Skin epidermis (tissue), 12 donors: Measurements from ENCODE around the gene TAC3.
A peak's percentile ranks its signal among the peaks of the same experiment; 100 is the strongest.

Experiments
- H3K27ac ChIP-seq, 21 experiments: fragments of 200-600 bp; sonication (generic) in 11 of 21; one replicate each; pipeline ENCODE4 v1.5.0; 2020; ENCODE audit warnings: mild to moderate bottlenecking in 3 of 21, inconsistent platforms in 2 of 21, moderate library complexity in 2 of 21
- H3K4me3 ChIP-seq, 7 experiments: fragments of 200-600 bp; sonication (generic) in 2 of 7; one replicate each; pipeline ENCODE4 v1.5.0; 2020; ENCODE audit warnings: inconsistent platforms in 2 of 7, mild to moderate bottlenecking in 2 of 7, moderate library complexity in 1 of 7

Gene TAC3

DNA sequence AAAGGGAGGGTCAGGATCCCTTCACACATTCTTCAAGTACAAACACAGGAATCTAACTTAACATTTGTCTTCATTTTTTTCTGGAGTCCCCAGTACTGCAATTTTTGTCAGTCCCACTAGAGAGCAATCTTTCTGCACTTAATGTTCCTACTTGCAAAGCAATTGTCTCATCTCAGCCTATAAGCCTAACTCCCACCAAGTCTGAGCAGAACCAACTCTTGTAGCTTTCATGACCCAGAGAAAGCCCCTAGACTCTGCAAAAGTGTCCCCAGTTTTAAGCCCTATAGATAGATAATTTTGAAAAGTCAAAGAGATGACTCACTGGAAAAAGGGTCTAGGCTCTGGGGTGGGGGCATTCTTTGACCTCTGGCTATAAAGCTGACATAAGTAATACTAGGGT lies 8.2 kb downstream of the TAC3 start:
- H3K4me3 ChIP-seq: no peak overlapping the region
- no peak overlapping the region for H3K27ac ChIP-seq

DNA sequence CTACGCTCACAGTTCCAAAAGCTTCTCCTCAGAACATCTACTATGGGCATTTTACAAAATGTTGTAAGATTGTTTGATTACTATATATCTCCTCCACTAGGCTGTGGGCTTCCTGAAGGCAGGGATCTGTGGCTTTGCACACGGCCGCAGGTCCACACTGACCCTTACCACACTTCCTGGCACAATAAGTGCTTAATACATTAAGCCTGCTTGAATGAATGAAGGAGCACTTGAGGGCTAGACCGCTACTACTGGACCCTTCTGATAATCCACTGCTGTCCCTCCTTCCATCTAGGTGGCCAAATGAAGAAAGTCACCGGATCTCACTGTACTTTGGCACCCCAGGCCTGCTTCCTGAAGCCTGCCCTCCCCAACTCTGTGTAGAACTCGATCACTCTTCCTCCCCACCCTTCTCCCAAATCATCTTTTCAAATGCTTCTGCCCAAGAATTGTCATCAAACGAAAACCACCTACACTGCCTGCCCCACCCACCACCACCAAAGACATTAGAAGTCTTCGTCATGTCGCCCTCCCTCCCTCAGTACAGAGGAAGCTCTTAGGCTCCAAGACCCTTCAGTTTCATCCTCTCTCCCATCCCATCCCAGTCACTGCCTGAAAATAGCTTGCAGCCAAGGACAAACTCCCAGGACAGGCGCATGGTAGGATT lies 9.4 kb downstream of the TAC3 start:
- Histone ChIP-seq H3K27ac (peak overlapping the region in 9 of 21 experiments; percentile 18 to 62 (median 42)), H3K4me3 (peak overlapping the region in 6 of 7 experiments; percentile 68 to 96 (median 83))

DNA sequence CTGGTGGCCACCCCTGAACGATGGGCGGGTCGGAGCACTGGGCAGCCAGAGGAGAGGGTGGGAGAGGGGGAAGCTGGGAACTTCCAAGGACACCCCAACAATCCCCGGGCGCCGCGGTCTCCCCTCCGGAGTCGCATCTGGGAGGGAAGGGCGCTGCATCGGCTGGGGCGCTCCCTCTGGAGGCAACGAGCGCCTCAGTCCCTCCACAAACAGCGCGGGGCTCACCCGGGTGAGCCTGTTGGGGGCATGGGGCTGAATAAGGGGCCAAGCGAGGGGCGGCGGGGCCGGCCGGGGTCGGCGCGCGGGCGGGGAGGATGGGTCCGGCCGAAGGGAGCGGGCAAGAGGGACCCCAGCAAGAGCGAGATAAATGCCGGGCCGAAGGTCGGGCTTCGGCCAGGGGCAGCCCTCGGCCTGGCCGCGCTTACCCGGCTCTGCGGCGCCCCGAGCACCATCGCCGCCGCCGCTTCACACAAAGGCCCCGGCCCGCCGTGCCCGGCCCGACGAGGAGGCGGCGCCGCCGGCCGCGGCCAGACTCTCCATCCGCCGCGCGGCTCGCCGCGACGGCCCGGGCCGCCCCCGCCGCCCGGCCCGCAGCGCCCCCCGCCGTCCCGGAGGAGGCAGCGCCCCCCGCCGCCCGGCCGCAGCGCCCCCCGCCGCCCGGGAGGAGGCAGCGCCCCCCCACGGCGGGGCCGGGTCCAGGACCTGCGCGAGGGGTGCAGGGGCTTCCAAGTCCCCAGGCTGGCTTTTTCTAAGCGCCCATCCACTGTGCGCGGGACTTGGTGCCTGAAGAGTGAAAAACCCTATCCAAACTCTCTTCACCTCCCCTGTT lies 10.1 kb downstream of the TAC3 start, which contains the start of gene ZBTB39:
Gene ZBTB39, minus strand, starts transcription at position 567 of the 829 bp plus-strand sequence. CDS start 1,629 bp downstream, outside the sequence.
- Histone ChIP-seq H3K4me3 (peak within 1 kb of the TSS; percentile 68 to 96 (median 87)), H3K27ac (peak within 1 kb of the TSS; percentile 50 to 97 (median 88))

DNA sequence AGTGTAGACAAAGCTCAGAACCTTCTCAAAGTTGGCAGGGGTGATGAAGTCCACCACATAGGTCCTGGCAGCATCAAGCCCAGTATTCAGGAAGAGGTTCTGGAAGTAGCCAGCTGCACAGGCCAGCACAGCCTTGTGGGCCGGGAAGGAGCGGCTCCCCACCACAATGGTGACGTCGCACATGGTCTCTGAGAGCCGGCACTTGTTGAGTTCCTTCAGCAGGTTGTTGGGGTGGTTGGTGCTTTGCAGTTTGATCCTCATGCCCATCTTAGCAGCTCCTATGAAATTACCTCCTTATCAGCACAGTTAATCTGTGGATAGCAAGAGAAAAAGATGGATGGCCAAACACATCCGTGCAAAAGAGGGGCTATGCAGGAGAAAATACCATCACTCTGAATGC lies 11.7 kb downstream of the TAC3 start:
- no peak overlapping the region for H3K4me3 ChIP-seq

DNA sequence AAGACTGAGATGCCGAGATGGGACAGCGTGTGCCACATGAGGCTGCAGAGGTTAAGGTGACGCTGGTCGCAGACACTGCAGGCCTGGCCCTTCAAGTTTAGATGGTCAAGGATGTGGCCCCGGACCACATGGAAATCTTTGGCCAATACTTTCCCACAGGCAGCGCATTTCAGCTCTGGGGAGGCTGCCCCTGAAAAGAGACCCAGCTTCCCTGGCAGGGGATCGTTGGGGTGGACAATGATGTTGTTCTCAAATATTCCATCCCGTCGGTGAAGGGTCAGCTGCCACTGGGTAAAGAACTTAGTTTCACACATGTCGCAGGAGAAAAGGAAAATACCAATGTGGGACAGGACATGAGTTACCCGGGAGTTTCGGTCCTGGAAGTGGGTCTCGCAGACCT lies 12.9 kb downstream of the TAC3 start:
- H3K4me3 ChIP-seq: no peak overlapping the region
- no peak overlapping the region for H3K27ac ChIP-seq

More for the DNA sequence above, 11.7 kb downstream of the TAC3 start:
- H3K27ac ChIP-seq: no peak overlapping the region

DNA sequence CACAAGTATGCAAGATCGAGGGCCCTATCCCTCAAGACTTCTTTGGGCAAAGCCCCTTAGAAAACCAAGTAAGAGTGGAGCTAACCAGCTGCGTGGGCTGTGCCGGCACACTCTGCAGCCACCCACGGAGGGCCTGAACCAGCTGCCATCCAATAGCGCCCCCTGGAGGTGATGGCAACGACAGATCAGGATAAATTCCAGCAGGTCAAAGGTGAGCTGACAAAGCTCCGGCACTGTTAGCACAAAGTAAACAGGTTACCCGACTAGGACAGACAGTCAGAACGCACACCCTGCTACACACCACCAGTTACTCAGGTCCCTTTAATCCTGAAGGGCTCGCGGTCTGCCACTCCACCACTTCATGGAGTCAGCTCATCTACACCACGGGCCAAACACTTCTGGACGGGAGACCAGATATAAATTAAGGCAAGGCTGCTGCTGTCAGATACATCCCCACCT lies 14.9 kb downstream of the TAC3 start:
- Histone ChIP-seq H3K4me3 (no peak overlapping the region), H3K27ac (no peak overlapping the region)

DNA sequence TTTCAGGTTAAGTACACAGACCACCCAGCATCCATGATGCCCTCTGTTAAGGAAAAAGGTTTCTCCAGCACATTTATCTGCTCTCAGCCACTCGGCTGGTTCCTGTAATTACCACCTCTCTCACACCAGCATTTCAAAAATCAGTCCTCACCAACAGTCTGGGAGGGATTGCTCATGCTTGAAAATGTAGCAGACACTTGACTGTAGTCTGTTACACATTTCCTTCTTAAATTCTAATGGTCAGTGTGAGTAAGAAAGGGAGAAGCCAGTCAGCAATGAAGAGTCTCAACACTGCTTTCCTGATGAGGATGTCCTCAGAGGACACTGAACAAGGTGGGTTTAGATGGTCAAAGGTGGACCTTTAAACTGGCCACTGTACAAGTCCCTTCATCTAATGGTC lies 15.9 kb downstream of the TAC3 start:
- no peak overlapping the region for H3K27ac ChIP-seq
- H3K4me3 ChIP-seq: no peak overlapping the region

DNA sequence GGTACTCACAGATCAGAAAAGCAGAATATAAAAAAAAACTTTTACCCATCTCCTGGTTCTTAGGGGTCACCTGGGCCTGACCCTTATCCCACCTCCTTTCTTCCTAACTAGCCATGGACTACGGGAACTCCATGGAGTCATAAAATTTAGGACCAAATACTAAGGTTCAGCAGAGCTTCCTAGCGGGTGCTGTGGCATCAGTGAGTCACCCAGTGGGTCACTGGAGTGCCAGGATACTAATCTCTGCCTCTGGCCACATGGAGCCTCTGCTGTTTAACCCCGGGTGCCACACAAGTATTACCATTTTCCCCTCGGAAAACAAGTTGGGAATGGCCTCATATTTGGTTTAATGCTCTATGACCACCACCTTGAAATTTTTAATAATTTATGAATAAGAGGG lies 16.9 kb downstream of the TAC3 start:
- no peak overlapping the region for H3K4me3 ChIP-seq

DNA sequence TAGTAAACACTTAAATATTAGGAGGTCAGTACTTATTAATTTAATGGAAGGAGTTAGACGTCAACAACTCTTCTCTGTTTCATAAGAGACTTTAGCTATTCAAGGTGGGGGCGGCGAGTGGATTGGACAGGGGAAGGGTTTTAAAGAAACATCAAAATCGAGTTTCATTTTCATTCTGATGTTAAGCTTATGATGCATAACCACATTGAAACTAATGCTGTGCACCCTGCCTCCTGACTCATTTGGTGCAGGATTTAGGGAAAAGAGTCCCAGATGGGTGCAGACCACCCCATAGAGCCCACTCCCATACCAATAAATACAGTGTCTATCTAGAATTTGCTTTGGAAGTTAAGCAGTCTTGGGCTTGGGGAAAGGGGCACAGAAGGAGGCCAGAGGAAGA lies 17.3 kb downstream of the TAC3 start:
- Histone ChIP-seq H3K4me3 (no peak overlapping the region), H3K27ac (peak overlapping the region in 1 of 21 experiments; percentile 21)

More for the DNA sequence above, 16.9 kb downstream of the TAC3 start:
- H3K27ac ChIP-seq: peak overlapping the region in 1 of 21 experiments; percentile 21

DNA sequence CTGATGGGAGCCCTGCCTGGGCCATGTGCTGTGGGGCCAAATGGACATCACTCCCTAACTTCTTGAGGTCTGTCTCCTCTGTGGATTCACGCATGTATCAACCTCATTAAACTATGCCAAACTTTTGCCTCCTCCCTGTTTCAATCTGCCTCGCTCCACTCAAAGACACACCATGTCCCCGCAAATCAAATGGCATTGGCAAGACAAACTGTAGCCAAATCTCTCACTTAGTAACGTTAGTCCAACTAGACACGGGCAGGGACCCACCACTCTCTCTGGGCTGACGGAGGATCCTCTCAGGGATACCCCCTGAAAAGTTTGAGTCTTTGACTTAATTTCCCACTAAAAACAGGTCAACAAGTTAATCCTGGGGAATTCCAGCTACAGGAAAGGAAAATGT lies 18.0 kb downstream of the TAC3 start:
- Histone ChIP-seq H3K27ac (peak overlapping the region in 1 of 21 experiments; percentile 21), H3K4me3 (no peak overlapping the region)

DNA sequence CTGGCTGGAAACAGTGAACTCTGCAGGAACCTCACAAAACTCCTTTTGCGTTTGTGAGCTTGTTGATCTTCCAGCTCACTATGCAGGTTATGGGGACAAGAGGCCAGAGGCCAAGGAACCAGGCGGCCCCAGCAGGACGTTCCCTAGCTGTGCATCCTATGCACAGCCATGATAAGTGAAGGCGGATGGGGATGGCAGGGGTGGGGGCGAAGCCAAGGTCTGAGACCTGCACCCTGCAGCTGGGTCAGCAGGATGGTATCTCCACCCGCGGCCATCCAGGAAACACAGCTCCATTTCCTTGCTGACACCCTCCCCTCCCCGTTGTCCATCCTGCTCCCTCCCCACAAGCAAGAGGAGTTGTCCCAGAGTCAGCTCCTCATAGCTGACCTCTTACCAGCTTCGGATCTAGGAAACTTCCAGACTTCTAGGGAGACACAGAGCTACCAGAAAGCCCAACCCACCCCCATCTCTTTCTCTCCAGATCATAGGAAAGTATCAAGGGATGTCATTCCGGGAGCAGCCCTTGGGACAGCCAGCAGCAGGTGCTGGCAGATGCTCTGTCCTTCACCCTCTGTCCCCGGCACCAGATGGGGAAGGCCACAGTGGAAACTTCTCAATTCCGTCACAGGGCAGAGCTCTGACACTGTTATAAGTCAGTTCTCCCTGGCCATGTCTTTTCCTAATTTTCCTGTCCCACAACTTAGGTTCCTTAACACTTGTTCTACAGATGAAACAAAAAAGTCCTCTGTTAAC lies 19.4 kb downstream of the TAC3 start:
- H3K27ac ChIP-seq: no peak overlapping the region
- H3K4me3 ChIP-seq: no peak overlapping the region

DNA sequence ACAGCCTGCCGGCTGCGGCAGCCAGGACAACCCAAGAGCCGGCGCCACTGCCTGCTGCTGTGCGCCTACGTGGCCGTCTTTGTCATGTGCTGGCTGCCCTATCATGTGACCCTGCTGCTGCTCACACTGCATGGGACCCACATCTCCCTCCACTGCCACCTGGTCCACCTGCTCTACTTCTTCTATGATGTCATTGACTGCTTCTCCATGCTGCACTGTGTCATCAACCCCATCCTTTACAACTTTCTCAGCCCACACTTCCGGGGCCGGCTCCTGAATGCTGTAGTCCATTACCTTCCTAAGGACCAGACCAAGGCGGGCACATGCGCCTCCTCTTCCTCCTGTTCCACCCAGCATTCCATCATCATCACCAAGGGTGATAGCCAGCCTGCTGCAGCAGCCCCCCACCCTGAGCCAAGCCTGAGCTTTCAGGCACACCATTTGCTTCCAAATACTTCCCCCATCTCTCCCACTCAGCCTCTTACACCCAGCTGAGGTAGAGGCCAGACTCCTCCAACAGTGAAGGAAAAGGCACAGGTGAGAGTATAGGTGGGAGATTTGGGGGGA lies 20.3 kb downstream of the TAC3 start:
- no peak overlapping the region for H3K4me3 ChIP-seq
- H3K27ac ChIP-seq: no peak overlapping the region

DNA sequence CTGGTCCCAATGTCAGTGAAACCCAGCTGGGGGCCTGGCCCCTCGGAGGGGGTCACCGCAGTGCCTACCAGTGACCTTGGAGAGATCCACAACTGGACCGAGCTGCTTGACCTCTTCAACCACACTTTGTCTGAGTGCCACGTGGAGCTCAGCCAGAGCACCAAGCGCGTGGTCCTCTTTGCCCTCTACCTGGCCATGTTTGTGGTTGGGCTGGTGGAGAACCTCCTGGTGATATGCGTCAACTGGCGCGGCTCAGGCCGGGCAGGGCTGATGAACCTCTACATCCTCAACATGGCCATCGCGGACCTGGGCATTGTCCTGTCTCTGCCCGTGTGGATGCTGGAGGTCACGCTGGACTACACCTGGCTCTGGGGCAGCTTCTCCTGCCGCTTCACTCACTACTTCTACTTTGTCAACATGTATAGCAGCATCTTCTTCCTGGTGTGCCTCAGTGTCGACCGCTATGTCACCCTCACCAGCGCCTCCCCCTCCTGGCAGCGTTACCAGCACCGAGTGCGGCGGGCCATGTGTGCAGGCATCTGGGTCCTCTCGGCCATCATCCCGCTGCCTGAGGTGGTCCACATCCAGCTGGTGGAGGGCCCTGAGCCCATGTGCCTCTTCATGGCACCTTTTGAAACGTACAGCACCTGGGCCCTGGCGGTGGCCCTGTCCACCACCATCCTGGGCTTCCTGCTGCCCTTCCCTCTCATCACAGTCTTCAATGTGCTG lies 21.0 kb downstream of the TAC3 start:
- no peak overlapping the region for H3K4me3 ChIP-seq
- H3K27ac ChIP-seq: no peak overlapping the region

DNA sequence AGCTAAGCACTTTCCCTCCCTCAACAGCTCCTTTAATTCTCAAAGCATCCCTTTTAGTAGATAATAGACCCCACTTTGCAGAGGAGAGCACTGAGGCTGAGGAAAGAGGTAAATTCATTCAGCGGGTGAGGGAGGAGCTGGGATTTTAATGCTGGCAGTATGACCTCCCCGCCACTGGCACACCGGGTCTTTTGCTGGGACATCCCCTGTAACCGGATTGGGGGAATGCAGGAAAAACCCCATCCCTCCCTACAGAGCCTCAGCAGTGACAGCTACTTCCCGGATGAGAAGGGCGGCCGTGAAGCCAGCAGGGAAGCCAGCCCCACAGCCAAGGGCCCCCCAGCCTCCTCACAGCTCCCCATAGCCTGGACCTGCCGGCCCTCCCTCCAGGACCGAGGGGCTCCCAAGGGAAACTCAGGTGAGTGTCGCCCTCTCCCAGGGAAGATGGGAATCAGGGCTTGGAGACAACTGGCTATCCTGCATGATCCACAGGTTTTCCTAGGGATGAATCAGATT lies 22.0 kb downstream of the TAC3 start:
- H3K4me3 ChIP-seq: no peak overlapping the region
- H3K27ac ChIP-seq: no peak overlapping the region

DNA sequence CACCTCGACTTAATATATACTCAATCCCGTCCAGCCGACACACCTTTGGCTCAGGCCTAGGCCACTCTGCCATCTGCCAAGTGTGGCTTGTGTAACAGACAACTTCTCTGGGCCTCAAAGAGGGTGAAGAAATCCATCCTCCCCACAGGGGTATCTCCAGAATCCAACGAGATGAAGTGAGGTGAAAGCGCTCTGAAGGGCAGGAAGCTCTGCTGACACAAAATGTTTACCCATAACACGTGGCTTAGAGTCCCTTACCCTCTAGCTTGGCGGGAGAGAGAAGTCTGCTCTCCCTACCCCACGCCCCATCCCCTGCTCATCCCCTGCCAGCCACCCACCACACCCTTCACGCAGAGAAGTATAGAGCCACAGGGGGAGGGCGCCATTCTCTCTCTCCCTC lies 23.0 kb downstream of the TAC3 start:
- Histone ChIP-seq H3K4me3 (no peak overlapping the region), H3K27ac (no peak overlapping the region)

DNA sequence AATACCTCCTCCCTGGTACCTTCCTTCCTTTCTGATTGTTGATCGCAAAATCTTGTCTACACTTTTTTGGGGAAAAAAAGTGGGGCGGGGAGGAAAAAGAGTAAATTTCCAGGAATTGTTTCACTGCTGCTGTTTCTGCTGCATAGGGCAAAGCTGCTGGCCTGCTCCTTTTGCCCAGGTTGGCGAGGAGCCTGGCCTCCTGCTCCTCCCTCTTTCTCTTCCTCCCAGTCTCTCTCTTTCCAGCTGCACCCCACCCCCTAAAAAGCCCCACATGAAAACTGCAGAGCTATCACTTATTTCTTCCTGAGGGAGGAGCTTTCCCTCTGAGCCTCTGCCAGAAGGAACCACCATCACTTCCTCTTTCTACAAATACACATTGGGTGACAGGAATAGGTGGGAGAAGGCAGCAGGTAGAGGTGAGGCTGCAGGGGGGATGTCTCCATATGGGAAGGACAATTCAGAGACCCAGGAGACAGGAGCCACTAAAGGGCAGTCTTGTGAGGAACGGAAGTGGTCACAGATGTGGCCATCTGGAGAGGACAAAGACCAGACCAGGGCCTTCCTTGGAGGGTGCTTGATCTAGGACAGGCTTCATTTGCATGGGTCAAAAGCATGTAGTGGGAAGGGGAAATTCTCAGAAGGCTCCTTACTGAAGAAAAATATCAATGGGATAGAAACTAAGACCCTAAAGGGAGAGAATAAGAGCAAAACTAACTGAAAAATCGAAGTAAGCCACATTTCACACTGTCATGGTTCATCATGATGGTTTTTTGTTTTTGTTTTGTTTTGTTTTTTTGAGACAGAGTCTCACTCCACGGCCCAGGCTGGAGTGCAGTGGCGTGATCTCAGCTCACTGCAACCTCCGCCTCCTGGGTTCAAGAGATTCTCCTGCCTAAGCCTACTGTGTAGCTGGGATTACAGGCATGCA lies 24.7 kb downstream of the TAC3 start:
- Histone ChIP-seq H3K4me3 (no peak overlapping the region), H3K27ac (peak overlapping the region in 6 of 21 experiments; percentile 2 to 51 (median 41))

DNA sequence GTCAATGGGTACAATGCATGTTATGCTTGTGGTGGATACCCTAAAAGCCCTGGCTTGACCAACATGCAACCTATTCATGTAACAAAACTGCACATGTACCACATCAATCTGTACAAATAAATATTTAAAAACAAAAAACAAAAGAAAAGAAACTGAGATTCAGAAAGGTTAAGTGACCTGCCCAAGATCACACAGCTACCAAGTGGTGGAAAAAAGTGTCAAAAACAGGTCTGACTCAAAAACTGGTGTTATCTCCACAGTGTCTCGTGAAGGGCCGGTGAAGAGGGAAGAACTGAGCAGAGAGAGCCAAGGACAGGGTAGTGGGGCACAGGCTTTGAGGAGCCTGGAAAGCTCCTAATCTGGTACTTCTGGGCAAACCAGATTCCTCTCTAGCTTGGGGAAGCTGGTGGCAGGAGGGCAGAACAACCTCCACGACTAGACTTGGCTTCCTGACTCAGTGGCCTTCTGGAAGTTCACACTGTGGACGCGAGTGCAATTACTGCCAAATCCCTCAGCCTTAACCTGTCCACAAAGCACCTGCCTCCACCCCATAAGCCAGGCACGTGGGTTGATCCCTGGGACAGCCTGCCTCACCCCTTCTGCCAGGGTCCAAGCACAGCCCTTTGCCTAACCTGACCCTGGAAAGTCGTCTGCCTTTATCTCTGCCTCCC lies 25.5 kb downstream of the TAC3 start:
- peak overlapping the region in 6 of 21 experiments; percentile 2 to 47 (median 36) for H3K27ac ChIP-seq
- H3K4me3 ChIP-seq: no peak overlapping the region
